ENCODE results near the gene RNASEH1. TPM values are rescaled to one million over a fixed set of nuclear protein-coding genes. Genes with fewer than 3 reads are reported as not detected.

Gene RNASEH1
- total and polyA plus RNA-seq, 7 experiments from 2014 or later, result 17.6 to 37.6 (median 23.9) TPM

GRCh38 chr2:3543023-3543683 is 15.0 kb downstream of the RNASEH1 start:
- H3K27me3 Mint-ChIP-seq, result no peaks in the 10 kb centered on the region
- intact Hi-C loops (cut with micrococcal nuclease), result no loop called here
- H3K27ac Mint-ChIP-seq, result peak overlapping the region in 3 of 9 donors; percentile 7 to 56 (median 28)

GRCh38 chr2:3542107-3542506 is 16.0 kb downstream of the RNASEH1 start:
- peak overlapping the region in 3 of 9 donors; percentile 9 to 20 (median 11) for H3K27ac Mint-ChIP-seq
- no peaks in the 10 kb centered on the region for H3K9me3 Mint-ChIP-seq
- H3K4me1 Mint-ChIP-seq, result peaks cover 0 to 10% (median 3%) of the 10 kb centered on the region in 7 donors
- no peaks in the 10 kb centered on the region for H3K9me3 ChIP-seq (ENCODE audit: control insufficient read depth in 2 of 3, low read length in 3 of 3)
- no peaks in the 10 kb centered on the region for H3K27me3 ChIP-seq (ENCODE audit: control insufficient read depth in 2 of 2, insufficient read depth in 2 of 2, low read length in 2 of 2)
- no peak overlapping the region for H3K4me3 ChIP-seq (ENCODE audit: low read length)
- H3K36me3 Mint-ChIP-seq, result peaks cover 7 to 58% (median 14%) of the 10 kb centered on the region in 5 donors
- peaks cover 19 to 64% (median 24%) of the 10 kb centered on the region in 3 experiments for H3K36me3 ChIP-seq (ENCODE audit: control insufficient read depth in 2 of 3, insufficient read depth in 3 of 3, low read length in 3 of 3)
- H3K4me1 ChIP-seq (ENCODE audit: control insufficient read depth in 2 of 2, insufficient read depth in 2 of 2, low read length in 2 of 2), result no peaks in the 10 kb centered on the region
- no peak for ATAC-seq
- H3K27me3 Mint-ChIP-seq, result no peaks in the 10 kb centered on the region
- H3K4me3 Mint-ChIP-seq, result no peak overlapping the region
- intact Hi-C loops (cut with micrococcal nuclease), result no loop called here
- CTCF ChIA-PET, result no interaction called here
- DNase-seq, result no peak
- H3K27ac ChIP-seq (ENCODE audit: low read depth, low read length), result no peak overlapping the region
- POLR2A ChIA-PET, result no interaction called here

More at GRCh38 chr2:3543023-3543683, 15.0 kb downstream of the RNASEH1 start:
- H3K36me3 Mint-ChIP-seq, result peaks cover 11 to 63% (median 20%) of the 10 kb centered on the region in 5 donors
- ATAC-seq (no peak), DNase-seq (no peak)
- POLR2A ChIA-PET, result interaction anchor here (1.6 kb wide), 1 partner anchor 11 kb away, joined by 6 read pairs; no protein-coding TSS in a partner anchor
- peaks cover 0 to 15% (median 3%) of the 10 kb centered on the region in 7 donors for H3K4me1 Mint-ChIP-seq
- Histone ChIP-seq H3K4me1 (ENCODE audit: control insufficient read depth in 2 of 2, insufficient read depth in 2 of 2, low read length in 2 of 2) (no peaks in the 10 kb centered on the region), H3K27ac (ENCODE audit: low read depth, low read length) (no peak overlapping the region), H3K27me3 (ENCODE audit: control insufficient read depth in 2 of 2, insufficient read depth in 2 of 2, low read length in 2 of 2) (no peaks in the 10 kb centered on the region), H3K36me3 (ENCODE audit: control insufficient read depth in 2 of 3, insufficient read depth in 3 of 3, low read length in 3 of 3) (peaks cover 22 to 74% (median 29%) of the 10 kb centered on the region in 3 experiments), H3K9me3 (ENCODE audit: control insufficient read depth in 2 of 3, low read length in 3 of 3) (no peaks in the 10 kb centered on the region), H3K4me3 (ENCODE audit: low read length) (no peak overlapping the region)
- CTCF ChIA-PET, result no interaction called here
- H3K9me3 Mint-ChIP-seq, result no peaks in the 10 kb centered on the region
- H3K4me3 Mint-ChIP-seq, result no peak overlapping the region

- DNase-seq, result no peak
- Mint-ChIP-seq H3K36me3 (peaks cover 0 to 46% (median 8%) of the 10 kb centered on the region in 5 donors), H3K9me3 (no peaks in the 10 kb centered on the region), H3K4me3 (no peak overlapping the region), H3K27me3 (no peaks in the 10 kb centered on the region), H3K4me1 (peaks cover 0 to 10% (median 6%) of the 10 kb centered on the region in 7 donors), H3K27ac (peak overlapping the region in 1 of 9 donors; percentile 82)
- intact Hi-C loops (cut with micrococcal nuclease), result no loop called here
- H3K4me3 ChIP-seq (ENCODE audit: low read length), result no peak overlapping the region
- CTCF ChIA-PET, result no interaction called here
- no peaks in the 10 kb centered on the region for H3K4me1 ChIP-seq (ENCODE audit: control insufficient read depth in 2 of 2, insufficient read depth in 2 of 2, low read length in 2 of 2)
- no peaks in the 10 kb centered on the region for H3K9me3 ChIP-seq (ENCODE audit: control insufficient read depth in 2 of 3, low read length in 3 of 3)
- no peak for ATAC-seq
- POLR2A ChIA-PET, result interaction anchor here (0.9 kb wide), 1 partner anchor 18 kb away, joined by 3 read pairs; the partner anchor contains the start of gene RNASEH1
- no peaks in the 10 kb centered on the region for H3K27me3 ChIP-seq (ENCODE audit: control insufficient read depth in 2 of 2, insufficient read depth in 2 of 2, low read length in 2 of 2)
- no peak overlapping the region for H3K27ac ChIP-seq (ENCODE audit: low read depth, low read length)
- peaks cover 11 to 41% (median 12%) of the 10 kb centered on the region in 3 experiments for H3K36me3 ChIP-seq (ENCODE audit: control insufficient read depth in 2 of 3, insufficient read depth in 3 of 3, low read length in 3 of 3)
Measured at GRCh38 chr2:3539836-3540235, 18.3 kb downstream of the RNASEH1 start.

- no peaks in the 10 kb centered on the region for H3K9me3 Mint-ChIP-seq
- ChIA-PET CTCF (interaction anchor here (0.6 kb wide), 1 partner anchor 189 kb away, joined by 4 read pairs; no protein-coding TSS in a partner anchor), POLR2A (interaction anchor here (0.8 kb wide), 1 partner anchor 17 kb away, joined by 3 read pairs; the partner anchor contains the start of gene ADI1)
- H3K27me3 Mint-ChIP-seq, result no peaks in the 10 kb centered on the region
- Histone ChIP-seq H3K9me3 (ENCODE audit: control insufficient read depth in 2 of 3, low read length in 3 of 3) (no peaks in the 10 kb centered on the region), H3K4me1 (ENCODE audit: control insufficient read depth in 2 of 2, insufficient read depth in 2 of 2, low read length in 2 of 2) (no peaks in the 10 kb centered on the region), H3K27ac (ENCODE audit: low read depth, low read length) (peak overlapping the region; percentile 42), H3K36me3 (ENCODE audit: control insufficient read depth in 2 of 3, insufficient read depth in 3 of 3, low read length in 3 of 3) (peaks cover 0 to 15% (median 2%) of the 10 kb centered on the region in 3 experiments), H3K27me3 (ENCODE audit: control insufficient read depth in 2 of 2, insufficient read depth in 2 of 2, low read length in 2 of 2) (no peaks in the 10 kb centered on the region), H3K4me3 (ENCODE audit: low read length) (peak overlapping the region; percentile 41)
- peak overlapping the region; percentile 72 to 84 (median 76) for H3K4me3 Mint-ChIP-seq
- DNase-seq, result no peak
- intact Hi-C loops (cut with micrococcal nuclease), result loop anchor here in 1 of 2 donors (1.0 to 2.0 kb wide), 2 partner anchors 18 to 114 kb away; partner anchors contain the start of gene ADI1
- H3K27ac Mint-ChIP-seq, result peak overlapping the region; percentile 45 to 85 (median 68)
- H3K36me3 Mint-ChIP-seq, result peaks cover 0 to 22% (median 2%) of the 10 kb centered on the region in 5 donors
- H3K4me1 Mint-ChIP-seq, result peaks cover 0 to 7% (median 3%) of the 10 kb centered on the region in 7 donors
- ATAC-seq, result peak; percentile 68
Measured at GRCh38 chr2:3536682-3537632, 21.2 kb downstream of the RNASEH1 start.

- ChIA-PET CTCF (no interaction called here), POLR2A (interaction anchor here (0.8 kb wide), 1 partner anchor 16 kb away, joined by 3 read pairs; the partner anchor contains the start of gene ADI1)
- Mint-ChIP-seq H3K4me3 (peak overlapping the region; percentile 72 to 84 (median 76)), H3K27ac (peak overlapping the region; percentile 45 to 85 (median 69)), H3K9me3 (no peaks in the 10 kb centered on the region), H3K4me1 (peaks cover 0 to 7% (median 2%) of the 10 kb centered on the region in 7 donors), H3K36me3 (peaks cover 0 to 13% (median 0%) of the 10 kb centered on the region in 5 donors), H3K27me3 (no peaks in the 10 kb centered on the region)
- DNase-seq (no peak), ATAC-seq (peak; percentile 45)
- Histone ChIP-seq H3K27ac (ENCODE audit: low read depth, low read length) (peak overlapping the region; percentile 42), H3K36me3 (ENCODE audit: control insufficient read depth in 2 of 3, insufficient read depth in 3 of 3, low read length in 3 of 3) (peaks cover 0 to 6% (median 0%) of the 10 kb centered on the region in 3 experiments), H3K27me3 (ENCODE audit: control insufficient read depth in 2 of 2, insufficient read depth in 2 of 2, low read length in 2 of 2) (no peaks in the 10 kb centered on the region), H3K4me1 (ENCODE audit: control insufficient read depth in 2 of 2, insufficient read depth in 2 of 2, low read length in 2 of 2) (no peaks in the 10 kb centered on the region), H3K4me3 (ENCODE audit: low read length) (peak overlapping the region; percentile 41), H3K9me3 (ENCODE audit: control insufficient read depth in 2 of 3, low read length in 3 of 3) (no peaks in the 10 kb centered on the region)
- intact Hi-C loops (cut with micrococcal nuclease), result loop anchor here in 1 of 2 donors (1.0 to 2.0 kb wide), 2 partner anchors 17 to 115 kb away; partner anchors contain the start of gene ADI1
Measured at GRCh38 chr2:3535794-3536681, 22.1 kb downstream of the RNASEH1 start.
